ENCODE measurements around the gene ADIPOQ. TPM values are rescaled to one million over a fixed set of nuclear protein-coding genes. Genes with fewer than 3 reads are reported as not detected.
"Not testable (repeated sequence)": the region's sequence is repeated elsewhere in the genome, so short reads cannot be mapped to it uniquely, and the experiment has no call there.

Gene ADIPOQ
- total RNA-seq, 1 donor from 2014 or later = not detected

DNA sequence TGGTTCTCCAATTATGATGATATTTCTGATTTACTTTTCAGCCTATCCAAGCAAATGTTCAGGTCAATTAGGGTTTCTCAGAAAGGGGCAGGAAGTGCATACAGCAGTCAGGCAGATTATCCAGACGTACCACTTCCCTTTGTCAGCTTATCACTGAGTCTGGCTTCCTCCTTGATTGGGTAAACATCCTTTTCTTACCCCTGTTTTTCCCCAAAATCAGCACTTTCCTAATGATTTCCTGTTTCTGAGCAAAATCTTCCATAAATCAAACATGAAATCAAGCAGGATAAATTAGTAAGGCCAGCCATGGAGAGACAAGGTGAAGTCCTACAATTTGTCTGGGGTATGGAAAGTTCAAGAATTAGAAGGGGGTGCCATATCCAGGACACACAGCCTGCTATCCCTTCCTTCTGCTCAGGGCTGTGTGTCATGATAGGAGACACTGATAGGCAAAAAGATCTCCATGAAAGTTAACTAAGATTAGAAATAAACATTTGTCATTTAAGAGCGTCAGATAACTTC, 29.0 kb downstream of the ADIPOQ start:
- no peak for DNase-seq

DNA sequence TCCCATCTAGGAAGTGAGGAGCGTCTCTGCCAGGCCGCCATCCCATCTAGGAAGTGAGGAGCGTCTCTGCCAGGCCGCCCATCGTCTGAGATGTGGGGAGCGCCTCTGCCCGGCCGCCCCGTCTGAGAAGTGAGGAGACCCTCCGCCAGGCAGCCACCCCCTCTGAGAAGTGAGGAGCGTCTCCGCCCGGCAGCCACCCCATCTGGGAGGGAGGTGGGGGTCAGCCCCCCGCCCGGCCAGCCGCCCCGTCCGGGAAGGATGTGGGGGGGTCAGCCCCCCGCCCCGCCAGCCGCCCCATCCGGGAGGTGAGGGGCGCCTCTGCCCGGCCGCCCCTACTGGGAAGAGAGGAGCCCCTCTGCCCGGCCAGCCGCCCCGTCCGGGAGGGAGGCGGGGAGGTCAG, 31.3 kb downstream of the ADIPOQ start:
- not testable (repeated sequence) for DNase-seq

DNA sequence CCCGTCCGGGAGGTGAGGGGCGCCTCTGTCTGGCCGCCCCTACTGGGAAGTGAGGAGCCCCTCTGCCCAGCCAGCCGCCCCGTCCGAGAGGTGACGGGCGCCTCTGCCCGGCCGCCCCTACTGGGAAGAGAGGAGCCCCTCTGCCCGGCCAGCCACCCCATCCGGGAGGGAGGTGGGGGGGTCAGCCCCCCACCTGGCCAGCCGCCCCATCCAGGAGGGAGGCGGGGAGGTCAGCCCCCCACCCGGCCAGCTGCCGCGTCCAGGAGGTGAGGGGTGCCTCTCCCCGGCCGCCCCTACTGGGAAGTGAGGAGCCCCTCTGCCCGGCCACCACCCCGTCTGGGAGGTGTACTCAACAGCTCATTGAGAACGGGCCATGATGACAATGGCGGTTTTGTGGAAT, 31.7 kb downstream of the ADIPOQ start:
- not testable (repeated sequence) for DNase-seq

DNA sequence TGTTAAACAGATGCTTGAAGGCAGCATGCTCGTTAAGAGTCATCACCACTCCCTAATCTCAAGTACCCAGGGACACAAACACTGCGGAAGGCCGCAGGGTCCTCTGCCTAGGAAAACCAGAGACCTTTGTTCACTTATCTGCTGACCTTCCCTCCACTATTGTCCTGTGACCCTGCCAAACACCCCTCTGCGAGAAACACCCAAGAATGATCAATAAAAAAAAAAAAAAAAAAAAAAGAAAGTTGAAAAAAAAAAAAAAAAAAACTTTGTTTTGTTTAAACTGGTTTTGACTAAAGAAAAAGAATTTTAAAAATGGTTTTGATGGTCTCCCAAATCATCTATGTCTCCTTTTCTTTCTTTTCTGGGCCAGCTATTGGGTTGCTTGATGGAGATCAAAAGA, 32.3 kb downstream of the ADIPOQ start:
- not testable (repeated sequence) for DNase-seq

DNA sequence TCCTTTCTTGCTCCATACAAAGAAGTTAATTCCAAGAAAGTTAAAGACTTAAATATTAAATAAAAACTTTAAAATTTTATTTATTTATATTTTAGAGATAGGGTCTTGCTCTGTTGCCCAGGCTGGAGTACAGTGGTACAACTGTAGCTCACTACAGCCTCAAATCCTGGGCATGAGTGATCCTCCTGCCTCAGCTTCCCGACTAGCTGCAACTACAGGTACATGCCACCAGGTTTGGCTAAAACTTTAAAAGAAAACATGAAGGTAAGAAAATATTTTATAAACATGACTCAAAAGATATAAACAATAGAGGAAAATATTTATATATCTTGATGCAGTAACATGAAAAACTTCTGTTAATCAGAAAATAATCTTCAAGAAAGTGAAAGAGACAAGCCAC, 33.2 kb downstream of the ADIPOQ start:
- no peak for DNase-seq

DNA sequence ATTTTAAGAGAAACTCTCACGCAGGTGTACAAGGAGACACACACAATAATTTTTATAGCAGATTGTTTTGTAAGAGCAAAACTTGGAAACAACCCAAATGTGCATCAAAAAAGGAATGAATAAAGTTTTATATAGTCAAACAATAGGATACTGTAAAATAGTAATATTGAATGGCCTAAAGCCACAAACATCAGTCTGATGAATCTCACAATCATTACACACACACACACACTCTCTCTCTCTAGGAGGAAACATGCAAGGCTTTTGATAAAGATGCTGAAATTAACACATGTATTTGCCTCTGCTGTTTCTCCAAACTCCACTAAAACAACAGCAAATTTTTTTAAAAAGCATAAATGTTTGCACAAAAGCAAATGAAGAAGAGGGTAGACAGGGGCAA, 37.3 kb downstream of the ADIPOQ start:
- DNase-seq = no peak

DNA sequence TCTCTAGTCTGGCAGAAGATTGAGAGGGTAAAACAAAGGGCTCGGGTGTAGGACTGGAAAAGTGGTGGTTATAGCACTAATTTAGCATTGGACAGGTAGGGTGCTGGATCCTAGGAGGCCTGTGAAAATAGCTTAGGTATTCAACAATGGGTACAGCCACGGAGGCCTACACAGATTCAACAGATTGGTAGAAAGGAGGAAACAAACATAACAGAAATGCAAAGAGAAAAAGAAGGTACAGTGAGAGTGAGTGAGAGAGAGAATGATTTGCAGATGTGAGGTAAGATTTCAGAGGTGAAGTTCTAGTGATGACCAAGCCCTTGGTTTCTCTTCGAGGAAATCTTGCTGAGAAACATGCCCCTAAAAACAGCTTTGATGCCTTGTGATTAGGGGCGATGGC, 37.9 kb downstream of the ADIPOQ start:
- no peak for DNase-seq

DNA sequence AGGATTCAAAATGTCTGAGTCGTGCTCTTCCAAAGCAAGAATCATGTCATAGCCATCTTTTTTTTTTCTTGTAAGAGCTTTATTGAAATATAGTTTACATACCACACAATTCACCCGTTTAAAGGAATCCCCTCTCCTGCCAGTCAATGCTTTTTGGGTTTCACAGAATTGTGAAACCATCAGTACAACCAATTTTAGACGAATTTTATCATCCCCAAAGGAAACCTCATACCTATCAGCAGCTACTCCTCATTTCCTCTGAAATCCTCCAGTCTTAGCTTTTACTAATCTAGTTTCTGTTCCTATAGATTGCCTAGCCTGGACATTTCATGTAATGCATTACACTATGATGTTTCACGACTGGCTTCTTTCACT, 39.6 kb downstream of the ADIPOQ start:
- DNase-seq = no peak

DNA sequence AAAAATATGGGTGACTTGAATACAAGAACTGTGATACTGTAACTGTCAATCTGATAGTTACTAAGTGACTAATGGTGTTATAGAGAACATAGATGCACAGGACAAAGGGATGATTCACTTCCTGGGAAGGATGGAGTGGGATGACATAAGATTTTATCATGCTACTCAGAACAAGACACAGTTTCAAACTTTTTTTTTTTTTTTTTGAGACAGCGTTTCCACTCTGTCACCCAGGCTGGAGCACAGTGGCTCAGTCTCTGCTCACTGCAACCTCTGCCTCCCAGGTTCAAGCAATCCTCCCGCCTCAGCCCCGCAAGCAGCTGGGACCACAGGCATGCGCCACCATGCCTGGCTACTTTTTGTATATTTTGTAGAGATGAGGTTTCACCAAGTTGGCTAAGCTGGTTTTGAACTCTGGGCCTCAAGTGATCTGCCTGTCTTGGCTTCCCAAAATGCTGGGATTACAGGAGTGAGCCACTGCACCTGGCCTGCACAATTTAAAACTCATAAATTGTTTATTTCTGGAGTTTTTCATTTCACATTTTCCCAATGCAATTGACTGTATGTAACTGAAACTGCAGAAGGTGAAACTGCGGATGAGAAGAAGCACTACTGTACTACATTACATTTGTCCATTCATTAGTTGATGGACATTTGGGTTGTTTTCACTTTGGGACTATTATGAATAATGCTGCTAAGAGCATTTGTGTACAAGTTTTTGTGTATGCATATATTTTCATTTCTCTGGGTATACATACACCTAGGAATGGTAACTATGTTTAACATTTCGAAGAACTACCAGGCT, 40.6 kb downstream of the ADIPOQ start:
- DNase-seq = no peak

DNA sequence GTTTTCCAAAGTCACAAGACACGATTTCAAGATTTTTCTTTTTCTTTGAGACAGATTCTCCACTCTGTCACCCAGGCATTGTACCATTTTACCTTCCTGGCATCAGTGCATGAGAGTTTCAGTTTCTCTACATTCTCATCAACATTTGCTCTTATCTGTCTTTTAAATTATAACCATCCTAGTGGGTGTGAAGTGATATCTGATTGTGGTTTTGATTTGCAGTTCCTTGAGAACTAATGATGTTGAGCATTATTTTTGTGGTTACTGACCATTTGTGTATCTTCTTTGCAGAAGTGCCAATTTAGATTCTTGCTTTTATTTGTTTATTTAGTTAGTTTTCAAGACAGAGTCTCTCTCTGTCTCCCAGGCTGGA, 41.2 kb downstream of the ADIPOQ start:
- DNase-seq = no peak

DNA sequence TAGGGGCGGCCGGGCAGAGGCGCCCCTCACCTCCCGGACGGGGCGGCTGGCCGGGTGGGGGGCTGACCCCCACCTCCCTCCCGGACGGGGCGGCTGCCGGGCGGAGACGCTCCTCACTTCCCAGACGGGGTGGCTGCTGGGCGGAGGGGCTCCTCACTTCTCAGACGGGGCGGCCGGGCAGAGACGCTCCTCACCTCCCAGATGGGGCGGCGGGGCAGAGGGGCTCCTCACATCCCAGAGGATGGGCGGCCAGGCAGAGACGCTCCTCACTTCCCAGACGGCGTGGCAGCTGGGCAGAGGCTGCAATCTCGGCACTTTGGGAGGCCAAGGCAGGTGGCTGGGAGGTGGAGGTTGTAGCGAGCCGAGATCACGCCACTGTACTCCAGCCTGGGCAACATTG, 42.4 kb downstream of the ADIPOQ start:
- DNase-seq = not testable (repeated sequence)

DNA sequence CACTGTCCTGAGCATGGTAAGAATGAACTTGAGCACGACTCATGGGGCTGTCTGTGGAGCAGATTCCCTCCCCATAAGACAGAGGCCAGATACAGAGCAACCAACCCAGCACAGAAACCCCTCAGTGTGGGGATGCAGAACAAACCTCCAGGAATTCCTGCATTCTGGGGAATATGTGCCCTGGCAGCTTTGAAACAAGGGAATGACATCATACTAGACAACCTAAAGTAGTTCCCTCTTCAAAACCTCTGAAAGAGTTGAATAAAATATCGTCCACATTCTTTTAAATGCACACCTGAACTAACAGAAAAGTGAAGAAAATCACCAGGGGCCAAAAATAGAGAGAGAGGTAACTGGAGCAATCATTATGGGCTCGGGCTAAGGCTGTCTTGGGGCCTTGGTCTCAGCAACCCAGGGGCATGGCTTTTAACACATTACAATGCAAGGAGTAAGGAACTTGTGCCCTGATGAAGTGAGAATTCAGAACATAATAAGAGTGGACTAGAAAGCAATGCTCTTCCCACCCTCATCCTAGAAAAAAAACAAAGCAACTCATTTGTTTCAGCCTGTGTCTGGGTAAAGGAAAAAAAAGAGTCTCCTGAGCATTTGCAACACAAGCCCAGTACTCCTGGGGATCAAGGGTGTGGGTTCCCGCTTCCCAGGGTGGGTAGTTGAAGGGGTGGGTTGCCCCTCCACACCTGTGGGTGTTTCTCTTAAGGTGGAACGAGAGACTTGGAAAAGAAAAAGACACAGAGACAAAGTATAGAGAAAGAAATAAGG, 43.9 kb downstream of the ADIPOQ start:
- DNase-seq = no peak

DNA sequence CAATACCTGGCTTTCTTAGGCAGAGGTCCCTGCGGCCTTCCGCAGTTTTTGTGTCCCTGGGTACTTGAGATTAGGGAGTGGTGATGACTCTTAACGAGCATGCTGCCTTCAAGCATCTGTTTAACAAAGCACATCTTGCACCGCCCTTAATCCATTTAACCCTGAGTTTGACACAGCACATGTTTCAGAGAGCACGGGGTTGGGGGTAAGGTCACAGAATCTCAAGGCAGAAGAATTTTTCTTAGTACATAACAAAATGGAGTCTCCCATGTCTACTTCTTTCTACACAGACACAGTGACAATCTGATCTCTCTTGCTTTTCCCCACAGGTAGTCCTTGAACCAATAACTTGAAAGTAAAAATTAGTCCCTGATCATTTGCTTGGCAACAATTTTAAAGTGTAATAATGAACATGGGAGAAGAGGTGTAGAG, 45.0 kb downstream of the ADIPOQ start:
- DNase-seq = not testable (repeated sequence)

DNA sequence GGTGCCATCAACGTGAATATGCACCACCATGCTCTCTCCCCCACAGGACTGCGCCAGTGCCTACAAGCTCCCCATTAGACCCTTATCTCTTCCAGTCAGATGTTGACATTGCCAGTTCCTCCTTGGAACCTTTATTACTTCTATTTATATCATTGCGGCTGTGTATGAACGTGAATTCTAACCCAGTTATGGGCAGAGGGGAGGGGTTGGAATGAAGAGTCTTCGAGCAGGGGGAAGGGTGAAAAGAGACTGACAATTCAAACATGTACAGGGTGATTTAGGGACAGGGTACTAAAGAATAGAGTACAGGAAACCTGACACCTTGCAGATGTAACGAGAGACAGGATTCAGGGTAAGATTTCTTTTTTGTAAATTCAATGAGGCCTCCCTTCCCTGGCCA, 46.1 kb downstream of the ADIPOQ start:
- no peak for DNase-seq

DNA sequence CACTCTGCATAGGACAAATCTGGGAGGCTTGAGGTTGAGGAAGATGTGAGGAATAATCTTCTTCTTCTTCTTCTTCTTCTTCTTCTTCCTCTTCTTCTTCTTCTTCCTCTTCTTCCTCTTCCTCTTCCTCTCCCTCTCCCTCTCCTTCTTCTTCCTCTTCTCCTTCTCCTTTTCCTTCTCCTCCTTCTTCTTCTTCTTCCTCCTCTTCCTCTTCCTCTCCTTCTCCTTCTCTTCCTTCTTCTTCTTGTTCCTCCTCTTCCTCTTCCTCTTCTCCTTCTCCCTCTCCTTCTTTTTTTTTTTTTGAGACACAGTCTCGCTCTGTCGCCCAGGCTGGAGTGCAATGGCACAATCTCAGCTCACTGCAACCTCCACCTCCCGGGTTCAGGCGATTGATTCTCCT, 47.2 kb downstream of the ADIPOQ start:
- DNase-seq = not testable (repeated sequence)

DNA sequence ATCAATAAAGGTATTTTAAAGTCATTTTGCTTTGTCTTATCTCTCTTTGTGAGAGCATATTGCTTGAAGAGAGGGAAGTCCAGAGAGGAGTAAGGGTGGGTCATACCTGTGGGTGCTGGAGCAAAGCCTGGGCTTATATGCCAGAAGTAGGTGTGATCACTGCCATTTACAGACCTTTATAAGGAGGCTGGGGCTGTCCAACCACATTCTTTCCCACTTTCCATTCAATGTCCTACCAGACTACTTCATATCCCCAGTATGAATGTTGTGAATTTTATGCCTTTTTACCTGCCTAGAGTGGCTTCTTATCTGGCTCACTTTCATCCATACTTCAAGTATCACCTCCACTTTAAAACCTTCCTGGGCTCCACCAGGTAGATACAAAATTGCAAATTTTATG, 48.4 kb downstream of the ADIPOQ start:
- DNase-seq = no peak

DNA sequence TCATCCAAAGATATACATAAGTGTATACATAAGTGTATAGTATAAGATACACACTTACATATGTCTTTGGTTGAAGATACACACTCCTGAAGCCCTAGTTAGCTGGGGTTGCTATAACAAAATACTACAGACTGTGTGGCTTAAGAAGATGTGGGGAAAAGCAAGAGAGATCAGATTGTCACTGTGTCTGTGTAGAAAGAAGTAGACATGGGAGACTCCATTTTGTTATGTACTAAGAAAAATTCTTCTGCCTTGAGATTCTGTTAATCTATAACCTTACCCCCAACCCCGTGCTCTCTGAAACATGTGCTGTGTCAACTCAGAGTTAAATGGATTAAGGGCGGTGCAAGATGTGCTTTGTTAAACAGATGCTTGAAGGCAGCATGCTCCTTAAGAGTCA, 50.6 kb downstream of the ADIPOQ start:
- not testable (repeated sequence) for DNase-seq

DNA sequence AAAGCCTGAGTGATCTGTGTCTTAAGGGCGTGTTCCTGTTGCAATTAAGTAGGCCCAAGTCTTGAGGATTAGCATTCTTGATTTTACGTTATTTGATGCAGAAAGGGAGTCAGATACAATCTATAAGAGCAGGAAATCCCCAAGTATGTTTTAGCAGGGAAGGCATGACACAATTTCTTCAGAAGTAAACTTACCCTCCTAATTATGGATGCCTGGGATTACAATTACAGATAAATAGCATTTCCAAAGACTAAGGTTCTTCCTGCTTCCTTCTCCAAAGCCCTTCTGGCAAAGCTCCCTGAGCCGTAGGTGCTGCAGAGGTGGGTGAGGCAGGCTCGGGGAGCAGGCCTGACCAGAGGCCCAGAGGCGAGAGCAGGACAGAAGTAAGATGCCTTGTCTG, 52.9 kb downstream of the ADIPOQ start:
- no peak for DNase-seq

DNA sequence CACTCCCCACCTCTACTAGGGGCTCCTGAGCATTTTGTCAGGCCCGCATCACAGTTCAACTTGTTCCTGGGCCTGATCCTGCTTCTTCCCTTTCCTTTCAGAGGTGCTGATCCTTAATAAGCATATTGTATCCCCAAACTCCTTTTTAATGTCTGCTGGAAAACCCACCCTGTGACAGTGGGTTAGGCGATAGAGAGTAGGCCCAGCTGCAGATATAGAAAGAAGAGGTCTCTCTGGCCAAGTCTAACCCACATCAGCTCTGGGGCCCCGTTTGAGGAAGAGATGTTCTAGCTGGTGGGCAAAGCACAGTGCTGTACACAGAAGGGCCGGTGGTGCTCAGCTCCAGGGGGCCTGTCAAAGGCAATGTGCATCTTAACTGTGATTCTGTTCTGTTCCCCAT, 53.5 kb downstream of the ADIPOQ start:
- DNase-seq = no peak

DNA sequence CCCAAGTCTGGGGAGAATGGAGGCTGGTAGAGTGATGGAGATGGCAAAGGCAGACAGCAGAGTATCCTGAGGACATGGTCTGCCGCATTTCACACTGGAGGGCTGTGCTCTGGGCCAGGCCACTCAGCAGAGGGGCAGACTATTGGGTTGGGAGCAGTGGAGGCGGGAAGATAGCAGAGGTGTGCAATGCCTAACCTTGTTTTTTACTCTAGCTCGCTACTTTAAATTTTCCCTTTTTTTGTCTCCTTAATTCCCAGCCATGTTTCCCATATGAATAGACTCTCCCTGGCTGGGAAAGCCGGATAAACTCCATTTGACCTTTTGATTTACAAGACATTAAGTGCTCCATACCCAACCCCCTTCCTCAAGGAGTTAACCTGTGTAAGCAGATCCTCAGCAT, 54.4 kb downstream of the ADIPOQ start:
- no peak for DNase-seq

DNA sequence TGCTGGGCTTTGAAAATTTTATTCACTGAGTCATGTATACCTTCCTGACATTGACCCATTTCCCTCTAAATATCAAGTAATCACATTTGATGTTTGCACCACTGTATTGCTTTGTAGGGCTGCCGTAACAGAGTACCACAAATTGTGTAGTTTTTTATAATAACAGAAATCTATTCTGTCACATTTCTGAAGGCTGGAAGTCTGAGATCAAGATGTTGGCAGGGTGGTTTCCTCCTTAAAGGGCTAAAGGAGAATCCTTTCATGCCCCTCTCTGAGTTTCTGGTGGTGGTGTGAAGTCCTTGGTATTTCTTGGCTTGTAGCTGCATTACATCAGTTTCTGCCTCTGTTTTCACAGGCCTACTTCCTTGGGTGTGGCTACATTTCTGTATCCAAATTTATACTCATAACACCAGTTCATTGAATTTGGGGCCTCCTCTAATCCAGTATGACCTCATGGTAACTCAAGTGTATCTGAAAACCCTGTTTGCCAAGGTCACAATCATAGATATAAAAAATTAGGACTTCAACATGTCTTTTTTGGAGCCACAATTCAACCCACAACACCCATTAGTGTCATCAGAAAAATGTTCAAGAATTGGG, 58.7 kb downstream of the ADIPOQ start:
- DNase-seq = no peak

DNA sequence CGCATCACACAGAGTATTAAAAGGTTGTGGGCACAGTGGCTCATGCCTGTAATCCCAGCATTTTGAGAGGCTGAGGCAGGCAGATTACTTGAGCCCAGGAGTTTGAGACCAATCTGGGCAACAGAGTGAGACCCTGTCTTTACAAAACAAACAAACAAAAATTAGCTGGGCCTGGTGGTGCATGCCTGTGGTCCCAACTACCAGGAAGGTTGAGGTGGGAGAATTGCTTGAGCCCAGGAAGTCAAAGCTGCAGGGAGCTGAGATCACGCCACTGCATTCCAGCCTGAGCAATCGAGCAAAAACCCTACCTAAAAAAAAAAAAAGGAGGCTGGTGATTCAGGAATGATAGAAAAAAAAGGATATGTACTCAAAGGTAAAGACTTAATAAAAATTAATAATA, 59.6 kb downstream of the ADIPOQ start:
- DNase-seq = no peak

DNA sequence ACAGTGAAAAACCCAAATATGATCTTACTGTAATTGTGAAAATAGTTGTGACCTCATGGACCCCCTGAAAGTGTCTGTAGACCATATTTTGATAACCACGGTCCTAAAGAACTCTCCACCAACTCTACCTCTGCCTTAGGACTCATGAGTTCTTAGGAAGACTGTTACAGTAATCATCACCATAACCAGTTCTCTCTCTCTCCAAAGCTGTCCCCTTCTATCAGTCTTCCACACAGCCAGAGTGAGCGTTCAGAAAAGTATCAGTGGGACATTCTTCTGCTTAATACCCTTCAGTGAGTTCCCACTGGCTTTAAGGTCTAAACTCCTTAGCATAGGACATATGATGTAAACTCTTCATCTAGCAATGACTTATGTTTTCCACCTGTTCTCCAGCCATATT, 60.2 kb downstream of the ADIPOQ start:
- DNase-seq = no peak

All from occipital lobe (tissue), 2 donors.